Measurements from ENCODE around the gene EEF1A2.

DNA sequence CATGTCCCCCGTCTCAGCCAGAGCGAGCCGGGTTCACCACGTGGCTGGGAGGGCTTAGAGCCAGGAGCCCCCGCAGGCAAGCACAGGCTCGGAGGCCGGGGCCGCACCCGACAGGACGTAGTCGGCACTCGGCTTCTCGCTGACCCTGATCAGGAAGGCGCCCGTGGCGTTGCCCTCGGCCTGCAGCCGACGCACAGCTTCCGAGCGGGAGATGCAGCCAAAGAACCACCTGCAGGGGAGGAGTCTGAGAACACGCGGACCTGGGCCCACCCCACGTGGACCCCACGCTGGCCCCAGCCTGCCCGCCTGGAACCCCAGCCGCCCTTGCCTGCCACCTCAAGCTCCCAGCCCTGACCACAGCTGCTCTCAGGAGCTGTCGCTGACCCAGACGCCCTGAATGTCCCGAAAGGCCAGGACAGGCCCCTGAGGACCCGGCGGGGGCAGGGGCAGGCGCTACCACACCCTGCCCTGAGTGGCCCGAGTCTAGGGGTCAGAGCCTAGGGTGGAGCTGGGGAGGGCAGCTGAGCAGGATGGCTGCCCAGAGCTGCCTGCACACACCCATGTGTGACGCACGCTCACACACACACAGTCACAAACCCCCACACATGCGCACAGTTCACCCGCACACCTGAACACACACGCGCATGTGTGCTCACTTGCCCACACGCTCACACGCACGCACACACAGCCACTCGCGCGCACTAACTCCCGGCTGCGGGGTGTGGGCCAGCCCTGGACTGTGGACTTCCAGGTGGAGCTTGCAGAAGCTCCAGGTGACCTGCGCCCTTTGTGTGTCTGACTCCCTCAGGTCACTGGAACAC lies 36.2 kb upstream of the EEF1A2 start:
- TF ChIP-seq POLR2A (IDR thresholded peaks at IDR 0.05) = peak; percentile 39
- TF ChIP-seq, protein P1, sequence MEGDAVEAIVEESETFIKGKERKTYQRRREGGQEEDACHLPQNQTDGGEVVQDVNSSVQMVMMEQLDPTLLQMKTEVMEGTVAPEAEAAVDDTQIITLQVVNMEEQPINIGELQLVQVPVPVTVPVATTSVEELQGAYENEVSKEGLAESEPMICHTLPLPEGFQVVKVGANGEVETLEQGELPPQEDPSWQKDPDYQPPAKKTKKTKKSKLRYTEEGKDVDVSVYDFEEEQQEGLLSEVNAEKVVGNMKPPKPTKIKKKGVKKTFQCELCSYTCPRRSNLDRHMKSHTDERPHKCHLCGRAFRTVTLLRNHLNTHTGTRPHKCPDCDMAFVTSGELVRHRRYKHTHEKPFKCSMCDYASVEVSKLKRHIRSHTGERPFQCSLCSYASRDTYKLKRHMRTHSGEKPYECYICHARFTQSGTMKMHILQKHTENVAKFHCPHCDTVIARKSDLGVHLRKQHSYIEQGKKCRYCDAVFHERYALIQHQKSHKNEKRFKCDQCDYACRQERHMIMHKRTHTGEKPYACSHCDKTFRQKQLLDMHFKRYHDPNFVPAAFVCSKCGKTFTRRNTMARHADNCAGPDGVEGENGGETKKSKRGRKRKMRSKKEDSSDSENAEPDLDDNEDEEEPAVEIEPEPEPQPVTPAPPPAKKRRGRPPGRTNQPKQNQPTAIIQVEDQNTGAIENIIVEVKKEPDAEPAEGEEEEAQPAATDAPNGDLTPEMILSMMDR (IDR thresholded peaks at IDR 0.05) = no peak

Data from right lobe of liver (tissue), 4 donors.